Fibroblast of lung (primary cell): ENCODE measurements around the gene OR5AR1. TPM values are rescaled to one million over a fixed set of nuclear protein-coding genes. Genes with fewer than 3 reads are reported as not detected.

ENCODE experiments used
- DNase-seq, 2 donors: peaks; one replicate each; pipeline versions ENCODE4 v3.0.0 to v3.0.0-alpha.2; 2010; ENCODE audit warnings: low read depth in 2 of 2
- H2AFZ ChIP-seq: 2 replicates; pipeline ENCODE4 v1.5.1; 2012; ENCODE audit warnings: low read length, control low read depth, inconsistent platforms
- H3K27ac ChIP-seq: 2 replicates; pipeline ENCODE4 v1.5.1; 2011; ENCODE audit warnings: low read length, control low read depth; ENCODE audit not compliant: insufficient read depth
- H3K27me3 ChIP-seq: 2 replicates; pipeline ENCODE4 v1.5.1; 2011; ENCODE audit warnings: mild to moderate bottlenecking, low read length; ENCODE audit not compliant: control insufficient read depth, insufficient read depth
- H3K36me3 ChIP-seq: 2 replicates; pipeline ENCODE4 v1.5.1; 2011; ENCODE audit warnings: low read length; ENCODE audit not compliant: control insufficient read depth, insufficient read depth
- H3K4me1 ChIP-seq: 2 replicates; pipeline ENCODE4 v1.5.1; 2011; ENCODE audit warnings: low read length; ENCODE audit not compliant: control insufficient read depth, insufficient read depth; ENCODE audit errors: extremely low read depth
- H3K4me2 ChIP-seq: 2 replicates; pipeline ENCODE4 v1.5.1; 2011; ENCODE audit warnings: low read length, control low read depth; ENCODE audit not compliant: insufficient read depth; ENCODE audit errors: extremely low read depth
- H3K4me3 ChIP-seq, 4 experiments: fragments of 200-600 bp in 1 of 4; sonication (generic) in 1 of 4; replicated peaks in 1 of 4; 2 replicates each; pipeline ENCODE4 v1.5.1; 2011 to 2016; ENCODE audit warnings: low read length in 4 of 4, low read depth in 3 of 4, mild to moderate bottlenecking in 3 of 4, control low read depth in 2 of 4, inconsistent platforms in 1 of 4, mixed read lengths in 1 of 4; ENCODE audit not compliant: insufficient read depth in 1 of 4; ENCODE audit errors: control extremely low read depth in 1 of 4
- H3K79me2 ChIP-seq: 2 replicates; pipeline ENCODE4 v1.5.1; 2012; ENCODE audit warnings: mild to moderate bottlenecking, low read length, inconsistent platforms; ENCODE audit not compliant: control insufficient read depth, insufficient read depth
- H3K9ac ChIP-seq: 2 replicates; pipeline ENCODE4 v1.5.1; 2011; ENCODE audit warnings: mild to moderate bottlenecking, low read length, control low read depth; ENCODE audit not compliant: insufficient read depth
- H3K9me3 ChIP-seq: 2 replicates; pipeline ENCODE4 v1.5.1; 2012; ENCODE audit warnings: low read depth, low read length; ENCODE audit not compliant: control insufficient read depth, insufficient read depth
- H4K20me1 ChIP-seq: 2 replicates; pipeline ENCODE4 v1.5.1; 2011; ENCODE audit warnings: low read length; ENCODE audit not compliant: control insufficient read depth, insufficient read depth; ENCODE audit errors: extremely low read depth
- CTCF ChIP-seq, 2 donors: IDR thresholded peaks in 1 of 2; conservative IDR thresholded peaks in 1 of 2; 1 replicate in 1 of 2; 2 replicates in 1 of 2; pipeline ENCODE4 v1.5.1; 2011 to 2012; ENCODE audit warnings: low read length in 2 of 2, control low read depth in 1 of 2, inconsistent platforms in 1 of 2, low read depth in 1 of 2, mild to moderate bottlenecking in 1 of 2
- EZH2 ChIP-seq: IDR thresholded peaks from 2 replicates; pipeline ENCODE4 v1.5.1; 2012; ENCODE audit warnings: low read length, control low read depth, mild to moderate bottlenecking; ENCODE audit errors: missing control alignments
- polyA plus RNA-seq, 2 donors: library from polyadenylated mRNA; depleted of rRNA in 1 of 2; stranded (reverse) in 1 of 2; unstranded in 1 of 2; fragments of >200 nt; gene quantifications; 2 replicates each; pipeline ENCODE4 v1.2.1, GENCODE V29; 2011 to 2012; ENCODE audit warnings: missing spikeins in 1 of 2
- total RNA-seq: library from RNA; depleted of rRNA; stranded (reverse); fragments of >200 nt; gene quantifications from 2 replicates; pipeline ENCODE4 v1.2.1, GENCODE V29; 2014

The OR5AR1 gene
- total and polyA plus RNA-seq, 2 donors (not counting 1 experiment from before 2014, with no cell fraction given) = not detected

GRCh38 chr11:56632329-56632728, 31.2 kb upstream of the OR5AR1 start:
- H4K20me1 ChIP-seq = no peaks in the 10 kb centered on the region
- no peaks in the 10 kb centered on the region for H3K9me3 ChIP-seq
- H3K4me3 ChIP-seq = no peak overlapping the region
- no peak overlapping the region for H3K27ac ChIP-seq
- no peak overlapping the region for H3K4me2 ChIP-seq
- H3K36me3 ChIP-seq = no peaks in the 10 kb centered on the region
- no peak overlapping the region for H3K9ac ChIP-seq
- DNase-seq = no peak
- TF ChIP-seq EZH2 (no peak), CTCF (conservative IDR thresholded peaks at IDR 0.05 in 1 of 2, IDR thresholded peaks at IDR 0.05 in 1 of 2; ENCODE audit: low read depth in 1 of 2, low read length in 2 of 2) (no peak)
- no peaks in the 10 kb centered on the region for H3K4me1 ChIP-seq
- no peak overlapping the region for H2AFZ ChIP-seq
- no peaks in the 10 kb centered on the region for H3K27me3 ChIP-seq
- H3K79me2 ChIP-seq = no peaks in the 10 kb centered on the region

- DNase-seq = no peak
- H3K27ac ChIP-seq = no peak overlapping the region
- TF ChIP-seq CTCF (conservative IDR thresholded peaks at IDR 0.05 in 1 of 2, IDR thresholded peaks at IDR 0.05 in 1 of 2; ENCODE audit: low read depth in 1 of 2, low read length in 2 of 2) (no peak), EZH2 (no peak)
These were observed 26.6 kb upstream of the OR5AR1 start for GRCh38 chr11:56636861-56637260.

DNA sequence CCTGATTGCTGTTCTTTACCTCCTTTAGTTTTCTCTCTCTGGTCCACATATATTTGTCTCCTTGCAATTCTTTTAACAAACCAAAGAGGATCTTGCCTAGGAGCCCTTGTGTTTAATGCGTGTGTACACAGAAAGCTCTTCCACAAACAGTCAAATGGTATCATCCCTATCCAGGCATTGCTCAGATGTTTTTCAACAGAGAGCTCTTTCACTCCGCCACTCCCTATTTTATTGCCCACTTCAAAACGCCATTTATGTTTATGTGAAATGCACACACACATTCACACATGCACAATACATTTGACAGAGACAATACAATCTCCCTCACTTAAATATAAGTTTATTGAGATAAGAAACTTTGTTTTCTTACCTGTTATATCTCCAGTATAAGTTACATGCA, 26.0 kb upstream of the OR5AR1 start:
- DNase-seq = no peak
- Histone ChIP-seq H3K4me2 (no peak overlapping the region), H3K36me3 (no peaks in the 10 kb centered on the region), H3K9me3 (no peaks in the 10 kb centered on the region), H3K9ac (no peak overlapping the region), H3K27ac (no peak overlapping the region), H2AFZ (no peak overlapping the region), H3K79me2 (no peaks in the 10 kb centered on the region), H3K4me1 (no peaks in the 10 kb centered on the region), H3K4me3 (no peak overlapping the region), H4K20me1 (no peaks in the 10 kb centered on the region), H3K27me3 (no peaks in the 10 kb centered on the region)
- no peak for TF ChIP-seq CTCF (conservative IDR thresholded peaks at IDR 0.05 in 1 of 2, IDR thresholded peaks at IDR 0.05 in 1 of 2; ENCODE audit: low read depth in 1 of 2, low read length in 2 of 2)
- TF ChIP-seq EZH2 = no peak

More at GRCh38 chr11:56636861-56637260, 26.6 kb upstream of the OR5AR1 start:
- Histone ChIP-seq H3K36me3 (no peaks in the 10 kb centered on the region), H3K4me1 (no peaks in the 10 kb centered on the region), H3K4me2 (no peak overlapping the region), H3K4me3 (no peak overlapping the region), H3K9me3 (no peaks in the 10 kb centered on the region), H4K20me1 (no peaks in the 10 kb centered on the region), H3K27me3 (no peaks in the 10 kb centered on the region), H3K79me2 (no peaks in the 10 kb centered on the region), H2AFZ (no peak overlapping the region), H3K9ac (no peak overlapping the region)
